K562 (cell line): Measurements from ENCODE around the gene TRIP10. TPM values are rescaled to one million over a fixed set of nuclear protein-coding genes. Genes with fewer than 3 reads are reported as not detected.
A peak's percentile ranks its signal among the peaks of the same experiment; 100 is the strongest.

Experiments used
- BHLHE40 ChIP-seq: IDR thresholded peaks from 2 replicates; pipeline ENCODE4 v1.6.1; 2011; ENCODE audit warnings: low read length, improper control_type of control experiment
- BRCA1 ChIP-seq, 2 experiments: fragments of 450-650 bp in 1 of 2; sonication (generic) in 1 of 2; formaldehyde crosslinking in 1 of 2; IDR thresholded peaks; 2 replicates each; pipeline versions ENCODE4 v1.5.0 to v1.6.1; 2017 to 2020; ENCODE audit warnings: mild to moderate bottlenecking in 1 of 2, missing genetic modification reagents in 1 of 2
- BRD9 ChIP-seq: fragments of 450-650 bp; IDR thresholded peaks from 2 replicates; pipeline ENCODE4 v1.6.1; 2018; ENCODE audit warnings: low read depth; ENCODE audit not compliant: partially characterized antibody
- CAMTA2 ChIP-seq: fragments of 250-450 bp; sonication (Bioruptor Pico); conservative IDR thresholded peaks from 2 replicates; pipeline ENCODE4 v1.5.1; 2022
- DACH1 ChIP-seq: fragments of 450-650 bp; IDR thresholded peaks from 2 replicates; pipeline ENCODE4 v1.6.1; 2018; ENCODE audit not compliant: partially characterized antibody
- ELF4 ChIP-seq: fragments of 450-650 bp; formaldehyde crosslinking; IDR thresholded peaks from 2 replicates; pipeline ENCODE4 v1.4.0; 2022; ENCODE audit warnings: missing genetic modification characterization
- HCFC1 ChIP-seq: IDR thresholded peaks from 2 replicates; pipeline ENCODE4 v1.6.1; 2012; ENCODE audit warnings: low read depth, low read length, improper control_type of control experiment
- KDM2B ChIP-seq: fragments of 250-450 bp; sonication (Bioruptor Pico); IDR thresholded peaks from 2 replicates; pipeline ENCODE4 v1.8.0; 2021; ENCODE audit warnings: mild to moderate bottlenecking, moderate library complexity
- POLR2H ChIP-seq: IDR thresholded peaks from 2 replicates; pipeline ENCODE4 v1.6.1; 2016; ENCODE audit warnings: missing genetic modification characterization, low read depth, mild to moderate bottlenecking, control low read depth, missing compliant biosample characterization, moderate library complexity
- RHOXF2B ChIP-seq: fragments of 250-450 bp; sonication (Bioruptor Pico); conservative IDR thresholded peaks from 2 replicates; pipeline ENCODE4 v1.5.1; 2021
- TCF3 ChIP-seq: sonication (generic); formaldehyde crosslinking; IDR thresholded peaks from 2 replicates; pipeline ENCODE4 v1.4.0; 2020; ENCODE audit warnings: mild to moderate bottlenecking, missing genetic modification reagents
- WHSC1 ChIP-seq: IDR thresholded peaks from one replicate; pipeline ENCODE4 v1.6.1; 2012; ENCODE audit warnings: low read length, control low read depth, inconsistent platforms
- ZNF444 ChIP-seq: fragments of 250-450 bp; sonication (Bioruptor Pico); IDR thresholded peaks from 2 replicates; pipeline ENCODE4 v1.4.0; 2020; ENCODE audit warnings: mild to moderate bottlenecking, moderate library complexity
- ZSCAN32 ChIP-seq: fragments of 450-650 bp; formaldehyde crosslinking; IDR thresholded peaks from 2 replicates; pipeline ENCODE4 v1.4.0; 2020; ENCODE audit warnings: mild to moderate bottlenecking, moderate library complexity
- polyA plus RNA-seq, 8 experiments: library from polyadenylated mRNA; depleted of rRNA in 4 of 8; stranded (reverse) in 5 of 8; unstranded in 3 of 8; fragments of >200 nt; fragmentation: Nextera tagmentation in 2 of 8; fragmentation: Illumina TruSeq in 1 of 8; extraction: Ambion mirVana in 2 of 8; extraction: Trizol in 1 of 8; gene quantifications; 2 replicates each; pipeline versions ENCODE4 v1.2.1 to v1.2.3, GENCODE V29; 2011 to 2014; ENCODE audit warnings: inconsistent platforms in 1 of 8, missing spikeins in 1 of 8
- total RNA-seq, 7 experiments: library from RNA; depleted of rRNA in 6 of 7; stranded (reverse); fragments of >200 nt in 6 of 7; fragmentation: Illumina TruSeq in 2 of 7; extraction: Trizol in 2 of 7; gene quantifications; 2 replicates each; pipeline versions ENCODE4 v1.2.1 to v1.2.3, GENCODE V29; 2011 to 2021; ENCODE audit warnings: low replicate concordance in 1 of 7
- TF ChIP-seq, protein P1 (sequence below), 3 experiments: fragments of 200-800 bp in 1 of 3; fragments of 250-450 bp in 1 of 3; fragments of 450-650 bp in 1 of 3; sonication (Bioruptor Pico) in 1 of 3; sonication (Bioruptor generic) in 1 of 3; formaldehyde crosslinking in 1 of 3; IDR thresholded peaks; 2 replicates each; pipeline versions ENCODE4 v1.6.1 to v1.8.0; 2016 to 2022; ENCODE audit warnings: mild to moderate bottlenecking in 2 of 3, missing genetic modification characterization in 2 of 3, missing compliant biosample characterization in 1 of 3, moderate library complexity in 1 of 3
- TF ChIP-seq, protein P2 (sequence below): fragments of 450-650 bp; IDR thresholded peaks from 2 replicates; pipeline ENCODE4 v1.7.1; 2018; ENCODE audit warnings: mild to moderate bottlenecking, low read depth; ENCODE audit not compliant: partially characterized antibody
- TF ChIP-seq, protein P3 (sequence below): fragments of 450-650 bp; IDR thresholded peaks from 2 replicates; pipeline ENCODE4 v1.7.0; 2016; ENCODE audit warnings: borderline replicate concordance

Gene TRIP10
- total and polyA plus RNA-seq, 9 of the 15 experiments (the other 6 are each of a cell fraction or from before 2014, with no cell fraction given): 1.2 to 66.8 (median 36.1) TPM

DNA sequence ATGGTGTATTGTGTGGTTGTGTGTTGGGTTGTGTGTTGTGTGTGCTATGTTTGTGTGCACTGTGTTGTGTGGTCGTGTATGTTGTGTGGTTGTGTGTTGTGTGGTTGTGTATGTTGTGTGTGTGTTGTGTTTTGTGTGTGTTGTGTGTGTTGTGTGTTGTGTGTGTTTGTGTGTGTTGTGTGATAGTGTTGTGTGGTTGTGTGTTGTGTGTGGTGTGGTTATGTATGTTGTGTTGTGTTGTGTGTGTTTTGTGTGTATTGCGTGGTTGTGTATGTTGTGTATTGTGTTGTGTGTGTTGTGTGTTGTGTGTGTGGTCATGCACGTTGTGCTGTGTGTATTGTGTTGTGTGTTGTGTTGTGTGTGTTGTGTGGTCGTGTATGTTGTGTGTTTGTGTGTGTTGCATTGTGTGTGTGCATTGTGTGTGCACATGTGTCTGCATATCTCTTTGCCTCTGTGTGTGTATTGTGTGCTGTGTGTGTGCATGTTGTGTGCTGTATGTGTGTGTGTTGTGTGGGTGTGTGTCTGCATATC is 22.0 kb upstream of the TRIP10 start (continued):
- TF ChIP-seq KDM2B (CRISPR knock-in tag): no peak
- TF ChIP-seq RHOXF2B: no peak
- TF ChIP-seq ZSCAN32 (CRISPR knock-in tag): no peak
- no peak for TF ChIP-seq DACH1
- TF ChIP-seq, protein P1, sequence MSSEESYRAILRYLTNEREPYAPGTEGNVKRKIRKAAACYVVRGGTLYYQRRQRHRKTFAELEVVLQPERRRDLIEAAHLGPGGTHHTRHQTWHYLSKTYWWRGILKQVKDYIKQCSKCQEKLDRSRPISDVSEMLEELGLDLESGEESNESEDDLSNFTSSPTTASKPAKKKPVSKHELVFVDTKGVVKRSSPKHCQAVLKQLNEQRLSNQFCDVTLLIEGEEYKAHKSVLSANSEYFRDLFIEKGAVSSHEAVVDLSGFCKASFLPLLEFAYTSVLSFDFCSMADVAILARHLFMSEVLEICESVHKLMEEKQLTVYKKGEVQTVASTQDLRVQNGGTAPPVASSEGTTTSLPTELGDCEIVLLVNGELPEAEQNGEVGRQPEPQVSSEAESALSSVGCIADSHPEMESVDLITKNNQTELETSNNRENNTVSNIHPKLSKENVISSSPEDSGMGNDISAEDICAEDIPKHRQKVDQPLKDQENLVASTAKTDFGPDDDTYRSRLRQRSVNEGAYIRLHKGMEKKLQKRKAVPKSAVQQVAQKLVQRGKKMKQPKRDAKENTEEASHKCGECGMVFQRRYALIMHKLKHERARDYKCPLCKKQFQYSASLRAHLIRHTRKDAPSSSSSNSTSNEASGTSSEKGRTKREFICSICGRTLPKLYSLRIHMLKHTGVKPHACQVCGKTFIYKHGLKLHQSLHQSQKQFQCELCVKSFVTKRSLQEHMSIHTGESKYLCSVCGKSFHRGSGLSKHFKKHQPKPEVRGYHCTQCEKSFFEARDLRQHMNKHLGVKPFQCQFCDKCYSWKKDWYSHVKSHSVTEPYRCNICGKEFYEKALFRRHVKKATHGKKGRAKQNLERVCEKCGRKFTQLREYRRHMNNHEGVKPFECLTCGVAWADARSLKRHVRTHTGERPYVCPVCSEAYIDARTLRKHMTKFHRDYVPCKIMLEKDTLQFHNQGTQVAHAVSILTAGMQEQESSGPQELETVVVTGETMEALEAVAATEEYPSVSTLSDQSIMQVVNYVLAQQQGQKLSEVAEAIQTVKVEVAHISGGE (CRISPR knock-in tag; IDR thresholded peaks at IDR 0.05): no peak
- TF ChIP-seq HCFC1: no peak
- peak; percentile 59; the same call in 1 of the 2 replicates for TF ChIP-seq ELF4
- TF ChIP-seq ZNF444 (CRISPR knock-in tag): no peak
- no peak for TF ChIP-seq WHSC1
- no peak for TF ChIP-seq BHLHE40
- TF ChIP-seq, protein P2, sequence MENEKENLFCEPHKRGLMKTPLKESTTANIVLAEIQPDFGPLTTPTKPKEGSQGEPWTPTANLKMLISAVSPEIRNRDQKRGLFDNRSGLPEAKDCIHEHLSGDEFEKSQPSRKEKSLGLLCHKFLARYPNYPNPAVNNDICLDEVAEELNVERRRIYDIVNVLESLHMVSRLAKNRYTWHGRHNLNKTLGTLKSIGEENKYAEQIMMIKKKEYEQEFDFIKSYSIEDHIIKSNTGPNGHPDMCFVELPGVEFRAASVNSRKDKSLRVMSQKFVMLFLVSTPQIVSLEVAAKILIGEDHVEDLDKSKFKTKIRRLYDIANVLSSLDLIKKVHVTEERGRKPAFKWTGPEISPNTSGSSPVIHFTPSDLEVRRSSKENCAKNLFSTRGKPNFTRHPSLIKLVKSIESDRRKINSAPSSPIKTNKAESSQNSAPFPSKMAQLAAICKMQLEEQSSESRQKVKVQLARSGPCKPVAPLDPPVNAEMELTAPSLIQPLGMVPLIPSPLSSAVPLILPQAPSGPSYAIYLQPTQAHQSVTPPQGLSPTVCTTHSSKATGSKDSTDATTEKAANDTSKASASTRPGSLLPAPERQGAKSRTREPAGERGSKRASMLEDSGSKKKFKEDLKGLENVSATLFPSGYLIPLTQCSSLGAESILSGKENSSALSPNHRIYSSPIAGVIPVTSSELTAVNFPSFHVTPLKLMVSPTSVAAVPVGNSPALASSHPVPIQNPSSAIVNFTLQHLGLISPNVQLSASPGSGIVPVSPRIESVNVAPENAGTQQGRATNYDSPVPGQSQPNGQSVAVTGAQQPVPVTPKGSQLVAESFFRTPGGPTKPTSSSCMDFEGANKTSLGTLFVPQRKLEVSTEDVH: peak; percentile 23
- no peak for TF ChIP-seq CAMTA2 (CRISPR knock-in tag)
- TF ChIP-seq, protein P3, sequence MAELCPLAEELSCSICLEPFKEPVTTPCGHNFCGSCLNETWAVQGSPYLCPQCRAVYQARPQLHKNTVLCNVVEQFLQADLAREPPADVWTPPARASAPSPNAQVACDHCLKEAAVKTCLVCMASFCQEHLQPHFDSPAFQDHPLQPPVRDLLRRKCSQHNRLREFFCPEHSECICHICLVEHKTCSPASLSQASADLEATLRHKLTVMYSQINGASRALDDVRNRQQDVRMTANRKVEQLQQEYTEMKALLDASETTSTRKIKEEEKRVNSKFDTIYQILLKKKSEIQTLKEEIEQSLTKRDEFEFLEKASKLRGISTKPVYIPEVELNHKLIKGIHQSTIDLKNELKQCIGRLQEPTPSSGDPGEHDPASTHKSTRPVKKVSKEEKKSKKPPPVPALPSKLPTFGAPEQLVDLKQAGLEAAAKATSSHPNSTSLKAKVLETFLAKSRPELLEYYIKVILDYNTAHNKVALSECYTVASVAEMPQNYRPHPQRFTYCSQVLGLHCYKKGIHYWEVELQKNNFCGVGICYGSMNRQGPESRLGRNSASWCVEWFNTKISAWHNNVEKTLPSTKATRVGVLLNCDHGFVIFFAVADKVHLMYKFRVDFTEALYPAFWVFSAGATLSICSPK: peak; percentile 98; the same call in 1 of the 2 replicates
- TF ChIP-seq BRD9: peak; percentile 44
- peak; percentile 21; the same call in 1 of the 2 replicates for TF ChIP-seq TCF3 (CRISPR knock-in tag)
- no peak for TF ChIP-seq BRCA1 (IDR thresholded peaks at IDR 0.05)
- 0 out of 2 replicates have a peak, but pooled peaks have one; percentile 37 for TF ChIP-seq BRCA1 (CRISPR knock-in tag; IDR thresholded peaks at IDR 0.05)
- TF ChIP-seq POLR2H (tag): no peak
